ENCODE data around the gene NFASC. TPM values are rescaled to one million over a fixed set of nuclear protein-coding genes. Genes with fewer than 3 reads are reported as not detected.

Gene NFASC
- total RNA-seq, 1 donor from 2014 or later, result 10.5 TPM

DNA sequence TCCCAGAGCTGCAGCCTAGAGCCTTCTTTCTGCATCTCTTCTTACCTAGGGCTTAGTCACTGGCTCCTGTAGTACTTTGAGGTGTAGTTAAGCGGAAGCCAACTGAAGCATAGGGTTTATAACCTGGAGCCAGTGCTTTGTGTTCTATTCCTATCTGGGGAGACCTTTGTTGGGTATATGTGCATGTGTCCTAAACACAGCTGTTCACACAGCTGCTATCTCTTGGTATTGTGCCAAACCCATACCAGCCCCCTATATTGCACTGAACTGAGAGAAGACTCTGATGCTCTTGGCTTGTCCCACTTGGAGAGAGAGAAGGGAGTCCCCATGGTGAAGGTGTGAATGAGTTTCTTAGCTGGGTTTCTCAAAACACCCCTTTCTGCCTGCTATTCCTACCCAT, 17.2 kb upstream of the NFASC start:
- intact Hi-C loops (cut with DNase I), result no loop called here

DNA sequence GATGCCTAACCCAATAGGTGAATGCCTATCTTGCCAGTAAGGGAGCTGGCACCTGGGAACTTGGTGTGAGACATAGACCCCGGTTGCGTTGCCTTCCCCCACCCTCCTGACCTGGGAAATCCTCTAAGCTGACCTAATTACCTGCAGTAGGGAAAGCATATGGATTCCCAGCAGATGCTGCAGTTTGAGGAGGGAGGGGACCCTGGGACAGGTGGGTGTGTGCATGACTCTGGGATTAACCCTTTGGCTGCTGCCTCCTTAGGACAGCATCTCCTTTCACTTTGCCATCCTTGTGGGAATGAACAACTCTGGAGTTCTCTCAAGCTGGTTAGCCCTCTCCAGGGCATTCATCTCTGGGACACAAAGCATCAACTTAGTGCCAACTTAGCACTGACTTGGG, 16.4 kb upstream of the NFASC start:
- intact Hi-C loops (cut with DNase I), result no loop called here
- ATAC-seq, result no peak
- no peak for DNase-seq (ENCODE audit: missing footprints)

More for the DNA sequence above, 17.2 kb upstream of the NFASC start:
- ATAC-seq (no peak), DNase-seq (ENCODE audit: missing footprints) (no peak)

DNA sequence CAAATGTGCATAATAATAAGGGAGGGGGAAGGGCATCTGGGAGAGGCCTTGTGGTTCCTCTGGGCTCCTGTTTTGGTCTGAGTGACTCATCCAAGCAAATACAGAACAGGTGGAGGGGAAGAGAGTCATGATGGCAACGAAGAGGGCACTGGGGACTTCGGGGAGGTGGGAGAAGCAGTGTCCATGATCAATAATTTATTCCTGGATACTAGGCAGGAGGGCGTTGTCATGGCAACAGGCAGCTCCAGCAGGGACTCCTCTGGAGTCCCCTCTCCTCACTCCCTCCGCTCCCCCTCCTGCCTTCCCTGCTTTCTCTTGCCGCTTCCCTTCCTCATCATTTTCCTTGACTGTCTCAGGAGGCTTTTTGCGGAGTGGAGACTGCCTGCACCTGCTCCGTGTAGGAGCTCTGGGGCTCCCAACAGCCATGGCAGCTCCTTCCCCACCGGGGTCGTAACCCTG, 12.3 kb upstream of the NFASC start:
- ATAC-seq (no peak), DNase-seq (ENCODE audit: missing footprints) (no peak)
- intact Hi-C loops (cut with DNase I), result no loop called here

DNA sequence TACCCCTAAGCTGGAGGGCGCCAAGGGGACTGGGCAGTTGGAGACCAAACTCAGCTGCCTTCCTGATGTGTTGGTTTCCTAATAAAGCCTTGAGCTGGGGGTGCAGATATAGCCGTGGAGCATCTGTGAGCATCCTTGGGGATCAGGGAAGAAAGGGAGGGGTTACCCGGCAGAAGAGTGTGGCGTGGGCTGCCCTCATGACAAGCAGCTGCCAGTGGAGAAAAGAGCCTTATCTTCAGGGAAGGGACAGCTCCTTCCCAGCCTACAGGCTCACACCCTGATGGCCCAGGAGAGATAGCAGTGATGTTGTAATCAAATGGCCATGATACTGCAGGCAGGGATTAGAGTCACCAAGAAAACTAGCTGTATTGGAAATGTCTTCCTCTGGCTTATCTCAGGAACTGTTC, 10.8 kb upstream of the NFASC start:
- intact Hi-C loops (cut with DNase I), result loop anchor here (5.0 kb wide), 1 partner anchor 48 kb away; no protein-coding TSS in a partner anchor
- DNase-seq (ENCODE audit: missing footprints), result no peak
- ATAC-seq, result peak; percentile 77

DNA sequence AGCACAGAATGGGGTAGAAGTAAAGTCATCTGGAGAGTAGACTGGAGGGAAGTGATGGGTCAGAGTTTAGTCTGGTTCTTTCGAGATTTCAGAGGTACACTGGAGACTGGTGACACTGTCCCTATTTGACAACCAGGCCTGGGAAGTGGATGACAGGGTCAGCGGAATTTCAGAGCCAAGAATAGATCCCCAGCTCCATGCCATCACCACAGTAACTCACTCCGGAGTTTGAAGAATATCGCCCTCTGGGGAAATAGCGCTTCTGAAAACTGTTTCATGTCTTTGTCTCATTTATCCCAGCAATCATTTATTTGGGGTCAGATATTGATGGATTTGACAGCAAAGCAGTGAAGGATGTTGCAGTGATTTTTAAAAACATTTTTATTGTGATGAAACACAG, 7.6 kb upstream of the NFASC start:
- DNase-seq (ENCODE audit: missing footprints) (no peak), ATAC-seq (peak; percentile 65)
- intact Hi-C loops (cut with DNase I), result loop anchor here (5.0 kb wide), 1 partner anchor 51 kb away; no protein-coding TSS in a partner anchor

DNA sequence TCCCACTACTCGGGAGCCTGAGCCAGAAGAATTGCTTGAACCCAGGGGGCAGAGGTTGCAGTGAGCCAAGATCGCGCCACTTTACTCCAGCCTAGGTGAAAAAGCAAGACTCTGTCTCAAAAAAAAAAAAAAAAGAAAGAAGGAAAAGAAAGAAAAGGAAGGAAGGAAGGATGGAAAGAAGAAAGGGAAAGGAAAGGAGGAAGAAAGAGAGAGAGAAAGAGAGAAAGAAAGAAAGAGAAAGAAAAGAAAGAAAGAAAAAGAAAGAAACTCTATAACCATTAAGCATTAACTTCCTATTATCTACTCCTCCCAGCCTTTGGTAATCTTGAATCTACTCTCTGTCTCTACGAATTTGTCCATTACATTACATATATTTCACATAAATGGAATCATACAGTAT, 6.9 kb upstream of the NFASC start:
- ATAC-seq (no peak), DNase-seq (ENCODE audit: missing footprints) (no peak)
- intact Hi-C loops (cut with DNase I), result loop anchor here (5.0 kb wide), 1 partner anchor 51 kb away; no protein-coding TSS in a partner anchor

DNA sequence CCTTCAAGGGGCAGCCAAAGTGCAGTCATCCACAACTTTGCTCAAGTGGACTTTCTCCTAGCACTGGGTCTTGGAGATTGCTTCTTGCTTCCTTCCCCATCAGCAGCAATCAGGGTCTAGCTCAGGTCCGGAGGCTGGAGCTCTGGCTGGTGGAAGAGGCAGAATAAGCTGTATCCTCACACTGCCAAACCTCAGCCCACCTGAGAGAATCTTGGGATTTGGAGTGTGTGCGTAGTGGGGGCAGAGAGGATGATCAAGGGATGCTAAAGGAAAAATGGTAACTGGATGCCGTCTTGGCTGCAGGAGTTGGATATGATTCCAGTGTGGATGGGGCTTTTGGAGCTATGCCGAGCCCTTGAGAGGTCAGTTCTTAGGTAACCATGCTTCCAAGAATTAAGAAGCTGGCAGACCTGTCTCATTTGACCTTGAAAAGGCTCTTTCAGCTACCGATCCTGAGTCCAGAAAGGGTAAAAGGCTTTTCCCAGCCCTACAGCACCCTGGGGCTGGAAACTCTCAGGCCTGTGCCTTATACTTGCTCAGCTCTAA, 4.5 kb upstream of the NFASC start:
- DNase-seq (ENCODE audit: missing footprints) (no peak), ATAC-seq (no peak)
- intact Hi-C loops (cut with DNase I), result no loop called here

DNA sequence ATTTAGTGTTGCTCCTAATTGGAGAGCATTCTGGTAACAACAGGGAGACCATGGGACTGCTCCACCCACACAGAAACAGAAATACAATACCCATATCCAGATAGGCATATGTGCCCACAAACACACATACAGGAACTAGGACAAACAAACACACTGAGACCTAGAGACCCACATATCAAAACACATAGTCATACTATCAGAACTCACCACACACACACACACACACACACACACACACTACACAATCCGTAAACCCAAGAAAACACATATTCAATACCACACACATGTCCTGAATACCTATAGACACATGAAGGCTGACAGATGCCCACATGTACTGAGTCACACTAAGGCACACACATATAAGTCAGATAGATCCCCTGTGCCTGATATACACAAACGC, 3.5 kb upstream of the NFASC start:
- ATAC-seq (no peak), DNase-seq (ENCODE audit: missing footprints) (no peak)
- intact Hi-C loops (cut with DNase I), result no loop called here

DNA sequence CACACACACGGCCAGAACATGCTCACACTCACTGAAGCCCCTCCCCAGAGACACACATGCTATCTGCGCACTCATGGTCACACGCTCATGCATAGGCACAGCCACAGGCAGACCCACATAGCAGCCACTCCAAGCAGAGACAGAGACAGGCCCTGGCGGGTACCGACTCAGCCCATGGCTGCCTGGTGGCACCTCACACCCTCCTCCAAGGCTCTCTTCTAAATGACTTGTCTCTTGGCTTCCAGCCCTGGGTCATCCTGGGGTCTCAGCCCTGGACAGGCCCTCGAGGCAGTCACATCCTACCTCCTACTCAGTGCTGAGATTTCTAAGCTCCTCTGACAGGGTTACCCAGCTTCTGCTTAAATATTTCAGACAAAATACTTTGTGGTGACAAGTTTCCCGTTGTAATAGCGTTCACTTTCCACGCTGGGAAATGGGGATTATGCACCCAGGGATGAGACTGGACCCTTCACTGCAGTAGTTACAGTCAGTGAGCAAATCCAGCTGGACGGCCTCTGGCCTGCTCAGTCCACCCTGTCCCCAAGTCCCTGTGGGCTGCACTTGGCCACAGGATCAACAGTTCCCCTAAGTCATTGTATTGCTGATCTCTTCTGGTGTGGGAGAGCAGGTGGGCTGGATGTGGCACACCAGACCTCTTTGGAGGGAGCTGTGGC, 2.9 kb upstream of the NFASC start:
- intact Hi-C loops (cut with DNase I), result no loop called here
- DNase-seq (ENCODE audit: missing footprints), result no peak
- peak; percentile 26 for ATAC-seq

DNA sequence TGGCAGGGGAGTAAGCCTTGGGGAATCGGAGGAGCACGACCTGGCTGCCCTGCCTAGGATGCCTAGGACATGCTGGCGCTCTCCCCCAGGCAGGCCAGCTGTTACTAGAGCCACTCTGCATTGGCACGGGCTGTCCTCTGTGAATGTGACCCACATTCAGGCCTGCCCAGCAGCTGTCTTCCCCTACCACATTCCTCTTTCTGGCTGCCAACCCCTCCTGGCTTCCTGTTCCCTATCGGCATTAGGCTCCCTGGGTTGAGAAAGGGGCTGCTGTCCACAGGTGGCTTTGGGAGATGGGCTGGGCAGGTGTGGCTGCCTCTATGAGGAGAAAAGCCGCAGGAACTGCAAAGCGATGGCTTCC, 2.3 kb upstream of the NFASC start:
- ATAC-seq (peak; percentile 80), DNase-seq (ENCODE audit: missing footprints) (no peak)
- intact Hi-C loops (cut with DNase I), result no loop called here

DNA sequence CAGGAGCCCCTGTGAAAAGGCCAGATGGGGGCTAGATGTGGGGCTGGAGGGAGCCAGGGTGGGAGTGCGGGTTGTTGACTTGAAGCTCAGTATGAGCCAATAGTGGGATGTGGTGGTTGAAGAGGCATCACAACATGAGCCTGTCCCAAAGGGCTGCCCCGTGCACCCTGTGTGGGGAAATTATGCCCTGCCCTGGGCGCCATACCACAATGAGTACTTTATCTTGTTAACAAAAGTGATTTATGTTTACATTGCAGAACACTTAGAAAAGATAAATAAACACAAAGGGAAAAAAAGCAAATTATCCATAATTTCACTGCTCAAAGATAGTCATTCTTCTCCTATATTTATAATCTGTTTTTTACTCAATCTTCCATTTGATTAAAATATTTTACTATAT, 1.6 kb upstream of the NFASC start:
- ATAC-seq (no peak), DNase-seq (ENCODE audit: missing footprints) (no peak)
- intact Hi-C loops (cut with DNase I), result no loop called here

DNA sequence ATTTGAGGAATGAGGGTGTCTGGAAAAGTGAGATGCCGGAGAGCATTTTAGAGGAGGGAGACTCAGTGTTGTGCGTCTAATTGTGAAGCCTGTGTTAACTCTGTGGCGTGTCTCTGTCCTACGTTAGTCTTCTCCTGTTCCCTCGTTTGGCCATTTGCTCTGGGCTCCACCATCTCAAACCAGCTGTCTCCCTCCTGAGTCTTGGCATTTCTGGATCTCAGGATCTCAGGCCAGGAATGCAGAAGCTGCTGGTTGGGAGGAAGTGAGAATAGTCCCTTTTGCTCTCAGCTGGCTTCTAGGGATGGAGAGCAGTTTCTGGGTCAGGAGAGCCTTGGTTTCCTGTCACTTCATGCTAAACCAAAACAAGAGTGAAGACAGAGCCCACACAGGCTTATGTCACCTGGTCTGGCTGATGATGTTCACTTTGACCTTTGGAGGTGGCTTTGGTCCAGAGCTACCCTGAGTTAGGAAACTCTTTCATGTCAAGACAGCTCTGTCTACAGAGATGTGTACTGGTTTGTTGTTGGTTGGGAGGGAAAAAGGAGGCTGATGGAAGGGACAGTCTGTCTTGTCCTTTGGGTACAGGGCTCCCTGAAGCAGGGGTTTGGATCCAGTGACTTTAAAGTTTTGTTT, 859 bp downstream of the NFASC start:
- no peak for DNase-seq (ENCODE audit: missing footprints)
- ATAC-seq, result no peak
- intact Hi-C loops (cut with DNase I), result no loop called here

DNA sequence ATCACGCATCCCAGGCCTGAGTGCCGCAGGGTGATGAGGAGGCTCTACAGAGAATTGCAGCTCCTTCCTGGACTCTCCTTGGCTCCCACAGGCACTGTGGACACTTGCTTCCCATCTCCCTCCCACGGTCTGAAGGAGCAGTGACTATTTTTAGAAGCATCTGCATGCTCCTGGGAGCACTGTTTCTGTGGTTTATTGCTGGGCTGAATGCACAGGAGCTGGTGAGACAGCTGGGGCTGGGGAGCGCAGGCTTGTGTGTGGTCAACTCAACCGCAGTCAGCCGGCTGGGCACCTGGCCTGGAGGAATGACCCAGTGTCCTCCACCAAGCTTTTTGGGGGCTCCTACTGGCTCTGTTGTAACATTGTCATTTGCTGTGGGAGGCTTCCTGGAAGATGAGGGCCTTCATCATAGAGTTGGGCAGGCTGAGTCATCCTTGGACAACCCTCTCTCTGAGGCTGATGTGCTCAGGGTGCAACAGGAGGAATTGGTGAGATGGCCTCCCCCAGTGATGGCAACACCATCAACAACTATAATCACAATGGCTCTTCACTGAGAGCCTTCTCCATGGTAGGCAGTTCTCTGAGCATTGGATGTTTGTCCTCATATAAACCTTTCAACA, 1.7 kb downstream of the NFASC start:
- DNase-seq (ENCODE audit: missing footprints), result no peak
- ATAC-seq, result peak; percentile 24
- intact Hi-C loops (cut with DNase I), result no loop called here

DNA sequence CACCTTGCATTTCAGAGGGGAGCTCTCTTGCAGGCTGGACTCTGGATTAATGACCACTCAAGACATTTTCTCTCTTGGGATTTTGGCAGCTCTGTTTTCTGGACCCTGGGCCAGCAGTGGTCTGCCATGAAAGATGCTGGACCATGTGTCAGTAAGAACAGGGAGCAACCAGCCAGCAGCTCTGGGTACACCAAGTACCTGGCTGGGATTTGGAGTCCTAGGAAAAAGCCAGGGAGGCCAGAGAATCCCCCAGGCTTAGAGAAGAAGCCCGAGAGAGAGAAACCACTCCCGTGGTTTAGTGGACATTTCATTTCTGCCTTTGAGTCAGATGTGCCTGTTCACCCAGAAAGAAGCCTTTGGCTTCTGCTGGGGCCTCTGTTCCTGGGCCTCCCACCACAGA, 2.5 kb downstream of the NFASC start:
- ATAC-seq (no peak), DNase-seq (ENCODE audit: missing footprints) (no peak)
- intact Hi-C loops (cut with DNase I), result no loop called here

DNA sequence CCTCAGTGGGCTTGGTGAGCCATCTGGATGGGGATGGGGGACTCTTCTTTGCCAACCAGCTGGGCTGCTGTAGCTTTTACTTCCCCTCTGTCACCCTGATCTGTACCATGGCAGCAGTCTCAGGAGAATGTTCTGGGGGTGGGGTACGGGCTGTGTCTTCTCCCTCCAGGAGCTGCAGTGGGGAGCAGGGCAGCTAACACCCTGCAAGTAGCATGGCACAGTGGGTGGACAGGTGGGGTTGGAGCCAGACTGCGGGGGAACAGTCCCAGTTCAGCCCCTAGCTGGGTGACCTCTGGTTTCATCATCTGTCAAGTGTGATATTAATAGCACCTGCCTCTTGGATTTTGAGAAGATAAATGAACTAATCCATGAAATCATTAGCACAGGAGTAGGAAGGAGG, 3.1 kb downstream of the NFASC start:
- DNase-seq (ENCODE audit: missing footprints) (no peak), ATAC-seq (no peak)
- intact Hi-C loops (cut with DNase I), result no loop called here

DNA sequence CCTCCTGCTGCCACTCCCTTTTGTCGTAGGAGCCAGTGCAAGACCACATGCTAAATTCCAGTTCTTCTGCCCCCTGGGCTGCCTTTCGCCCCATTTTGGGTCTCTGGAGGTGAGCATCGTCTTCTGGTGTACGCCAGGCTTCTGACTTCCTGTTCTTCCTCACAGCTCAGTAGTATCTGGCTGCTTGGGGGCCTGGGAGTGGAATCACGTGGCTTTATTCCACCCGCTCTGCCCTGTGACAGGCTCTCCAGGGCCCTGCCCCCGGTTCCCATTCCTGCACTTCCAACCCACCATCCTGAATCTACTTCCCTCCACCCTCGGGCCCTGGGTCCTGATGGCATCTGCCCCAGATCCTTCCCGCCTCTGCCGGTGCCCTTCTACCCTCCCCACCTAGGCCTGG, 3.6 kb downstream of the NFASC start:
- intact Hi-C loops (cut with DNase I), result no loop called here
- no peak for ATAC-seq
- no peak for DNase-seq (ENCODE audit: missing footprints)

DNA sequence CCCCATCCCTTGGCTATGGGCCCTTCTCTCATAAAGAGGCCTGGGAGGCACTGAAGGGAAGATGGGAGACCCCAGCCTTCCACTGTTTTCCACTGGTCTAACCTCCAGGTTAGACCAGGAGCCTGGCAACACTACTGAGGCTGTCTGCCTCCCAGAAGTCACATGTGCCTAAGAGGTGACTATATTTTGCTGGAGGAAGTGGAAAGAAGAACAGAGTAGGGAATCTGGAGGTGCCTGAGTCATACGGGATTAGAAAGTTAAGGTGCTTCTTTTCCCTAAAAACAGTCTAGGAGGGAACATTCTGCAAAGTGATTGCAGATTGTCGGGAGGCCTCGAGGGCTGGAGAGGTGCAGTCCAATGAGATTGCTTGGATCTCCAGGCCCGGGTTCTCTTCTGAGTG, 4.6 kb downstream of the NFASC start:
- intact Hi-C loops (cut with DNase I), result no loop called here
- ATAC-seq (no peak), DNase-seq (ENCODE audit: missing footprints) (no peak)

DNA sequence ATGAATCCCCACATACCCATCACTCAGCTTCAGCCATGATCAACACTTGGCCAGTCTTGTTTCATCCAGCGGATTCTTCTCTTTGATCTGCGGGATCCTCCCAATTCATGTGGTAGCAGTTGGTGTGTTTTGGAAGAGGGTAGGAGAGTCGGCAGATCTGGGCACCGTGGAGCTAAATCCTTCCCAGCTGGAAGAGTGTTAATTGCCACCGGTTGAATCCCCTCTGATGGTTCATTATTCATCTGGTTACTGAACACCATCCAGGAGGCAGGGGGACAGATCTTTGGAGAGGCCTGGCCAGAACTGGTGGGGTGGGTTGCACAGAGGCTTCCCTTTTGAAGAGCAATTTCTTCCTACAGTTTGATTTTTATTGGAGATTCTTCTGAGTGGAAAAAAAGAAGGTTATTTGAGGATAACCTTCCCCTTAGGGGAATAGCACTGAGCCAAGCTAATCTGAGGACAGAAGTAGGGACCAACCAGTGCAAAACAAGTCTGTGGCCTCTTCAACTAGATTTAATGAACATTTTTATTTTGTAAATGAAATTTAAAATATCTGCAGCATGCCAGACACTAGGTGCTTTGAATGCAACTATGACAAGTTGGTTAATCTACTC, 8.1 kb downstream of the NFASC start:
- intact Hi-C loops (cut with DNase I), result no loop called here

DNA sequence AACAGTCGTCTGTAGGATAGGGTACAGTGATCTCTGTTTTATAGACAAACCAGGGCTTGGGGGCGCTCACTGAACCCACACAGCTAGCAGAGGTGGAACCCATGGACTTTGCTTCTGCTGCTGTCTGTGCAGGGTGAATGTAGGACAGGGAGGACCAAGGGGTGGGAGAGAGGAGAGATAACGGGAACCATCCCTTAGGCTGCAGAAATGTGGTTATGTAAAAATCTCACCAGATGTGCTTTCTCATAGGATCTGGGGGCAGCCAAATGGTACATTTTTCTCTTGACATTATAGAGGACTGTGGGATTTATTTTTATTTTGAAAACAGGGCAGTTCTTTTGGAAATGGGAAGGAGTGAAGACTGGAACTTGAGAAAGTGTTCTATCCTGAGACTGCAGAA, 8.7 kb downstream of the NFASC start:
- peak; percentile 90 for ATAC-seq
- no peak for DNase-seq (ENCODE audit: missing footprints)
- intact Hi-C loops (cut with DNase I), result no loop called here

More for the DNA sequence above, 8.1 kb downstream of the NFASC start:
- DNase-seq (ENCODE audit: missing footprints), result no peak
- peak; percentile 70 for ATAC-seq

DNA sequence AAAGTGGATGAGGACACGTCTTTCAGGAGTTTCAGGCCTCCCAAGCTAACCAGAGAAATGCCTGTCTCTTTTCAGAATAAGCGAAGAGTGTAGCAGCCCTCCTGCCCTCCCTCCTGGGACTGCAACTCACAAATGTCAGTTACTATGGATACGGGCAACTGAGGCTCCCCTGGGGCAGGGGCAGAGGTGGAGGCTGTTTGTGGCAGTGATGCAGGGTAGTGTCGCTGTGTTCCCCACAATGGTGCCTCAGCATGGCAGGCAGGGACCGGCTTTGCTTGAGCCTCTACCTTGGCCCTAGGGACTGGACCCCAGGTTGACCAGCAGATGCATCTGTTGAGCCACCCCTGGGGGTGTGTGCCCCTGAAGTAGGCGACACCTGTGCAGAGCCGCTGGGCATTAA, 10.2 kb downstream of the NFASC start:
- no peak for ATAC-seq
- intact Hi-C loops (cut with DNase I), result no loop called here
- DNase-seq (ENCODE audit: missing footprints), result no peak

Measured in Right ventricle myocardium inferior (tissue), 1 donor.